ENCODE measurements around the gene HLA-DQA2. TPM values are rescaled to one million over a fixed set of nuclear protein-coding genes. Genes with fewer than 3 reads are reported as not detected.
A peak's percentile ranks its signal among the peaks of the same experiment; 100 is the strongest.

The HLA-DQA2 gene
- total RNA-seq, 2 donors from 2014 or later = 0.45 to 1.6 TPM

GRCh38 chr6:32785781-32786533, 44.8 kb downstream of the HLA-DQA2 start:
- 43% methylated on average over 5 of the region's 5 CpGs for WGBS
- H3K27ac ChIP-seq = no peak overlapping the region
- intact Hi-C loops (cut with DNase I) = no loop called here
- TF ChIP-seq POLR2A (IDR thresholded peaks at IDR 0.05) (no peak), CTCF (IDR thresholded peaks at IDR 0.05) (peak in 3 of 4 experiments; percentile 41 to 55 (median 44))
- peak; percentile 38 for DNase-seq (ENCODE audit: low spot score)
- no peaks in the 10 kb centered on the region for H3K4me1 ChIP-seq (replicated peaks)
- no peaks in the 10 kb centered on the region for H3K27me3 ChIP-seq (replicated peaks; ENCODE audit: insufficient read depth)
- H3K9me3 ChIP-seq = no peaks in the 10 kb centered on the region
- H3K4me3 ChIP-seq = no peak overlapping the region
- H3K36me3 ChIP-seq = no peaks in the 10 kb centered on the region

GRCh38 chr6:32790306-32790705, 49.1 kb downstream of the HLA-DQA2 start:
- DNase-seq (ENCODE audit: low spot score) = no peak
- Histone ChIP-seq H3K36me3 (no peaks in the 10 kb centered on the region), H3K4me1 (replicated peaks) (no peaks in the 10 kb centered on the region), H3K27me3 (replicated peaks; ENCODE audit: insufficient read depth) (peaks cover 3% of the 10 kb centered on the region), H3K4me3 (no peak overlapping the region), H3K9me3 (no peaks in the 10 kb centered on the region), H3K27ac (no peak overlapping the region)
- TF ChIP-seq POLR2A (IDR thresholded peaks at IDR 0.05) (no peak), POLR2AphosphoS5 (IDR thresholded peaks at IDR 0.05) (no peak), CTCF (IDR thresholded peaks at IDR 0.05) (no peak)
- WGBS = 14% methylated on average over 2 of the region's 2 CpGs
- intact Hi-C loops (cut with DNase I) = loop anchor here (5.0 to 10.0 kb wide), 3 partner anchors 96 to 546 kb away; no protein-coding TSS in a partner anchor

GRCh38 chr6:32792901-32793435, 51.8 kb downstream of the HLA-DQA2 start:
- no peak overlapping the region for H3K4me3 ChIP-seq
- H3K27me3 ChIP-seq (replicated peaks; ENCODE audit: insufficient read depth) = peaks cover 3% of the 10 kb centered on the region
- no peaks in the 10 kb centered on the region for H3K4me1 ChIP-seq (replicated peaks)
- 37% methylated on average over 3 of the region's 3 CpGs for WGBS
- no peak overlapping the region for H3K27ac ChIP-seq
- intact Hi-C loops (cut with DNase I) = loop anchor here (5.0 to 10.0 kb wide), 3 partner anchors 98 to 548 kb away; no protein-coding TSS in a partner anchor
- H3K36me3 ChIP-seq = no peaks in the 10 kb centered on the region
- TF ChIP-seq POLR2AphosphoS5 (IDR thresholded peaks at IDR 0.05) (no peak), POLR2A (IDR thresholded peaks at IDR 0.05) (no peak), CTCF (IDR thresholded peaks at IDR 0.05) (no peak)
- no peaks in the 10 kb centered on the region for H3K9me3 ChIP-seq
- no peak for DNase-seq (ENCODE audit: low spot score)

GRCh38 chr6:32794510-32794909, 53.3 kb downstream of the HLA-DQA2 start:
- Histone ChIP-seq H3K27ac (no peak overlapping the region), H3K9me3 (no peaks in the 10 kb centered on the region), H3K36me3 (no peaks in the 10 kb centered on the region), H3K27me3 (replicated peaks; ENCODE audit: insufficient read depth) (peaks cover 3% of the 10 kb centered on the region), H3K4me3 (no peak overlapping the region), H3K4me1 (replicated peaks) (no peaks in the 10 kb centered on the region)
- DNase-seq (ENCODE audit: low spot score) = no peak
- no peak for TF ChIP-seq CTCF (IDR thresholded peaks at IDR 0.05)
- no peak for TF ChIP-seq POLR2A (IDR thresholded peaks at IDR 0.05)
- TF ChIP-seq POLR2AphosphoS5 (IDR thresholded peaks at IDR 0.05) = no peak
- WGBS = 80% methylated on average over 2 of the region's 2 CpGs
- intact Hi-C loops (cut with DNase I) = loop anchor here (5.0 to 10.0 kb wide), 3 partner anchors 100 to 550 kb away; no protein-coding TSS in a partner anchor

Small RNAs within 50 kb of the gene (microRNA-seq; reads per million reads assigned to microRNA genes)
- gene MIR3135B = not detected

Small RNAs within 50 kb of the gene (small RNA-seq; reads per million reads assigned to genes)
- 0 reads per million in 2 donors for gene MIR3135B

Other genes with a start within 250 kb of the HLA-DQA2 start
- not detected for gene HLA-DRB5, start 211.1 kb upstream of the HLA-DQA2 start, total RNA-seq
- gene HLA-DRB1, start 151.5 kb upstream of the HLA-DQA2 start, total RNA-seq = 10 to 100 TPM; 14.7 to 22.1 TPM
- 1 to 10 TPM; 2.4 to 3.7 TPM for gene HLA-DQA1, start 104.0 kb upstream of the HLA-DQA2 start, total RNA-seq
- gene HLA-DQB1, start 74.7 kb upstream of the HLA-DQA2 start, total RNA-seq = 1 to 10 TPM; 1.0 to 3.0 TPM
- gene HLA-DQB2, start 22.1 kb downstream of the HLA-DQA2 start, total RNA-seq = 1 to 10 TPM in 1 of 2 donors, not detected in 1; 1.5 TPM
- gene HLA-DOB, start 75.6 kb downstream of the HLA-DQA2 start, total RNA-seq = under 1 TPM in 1 of 2 donors, not detected in 1; 0.41 TPM
- gene TAP2, start 97.3 kb downstream of the HLA-DQA2 start, total RNA-seq = 10 to 100 TPM in 1 of 2 donors, 1 to 10 TPM in 1; 7.1 to 15.8 TPM
- gene PSMB8, start 102.7 kb downstream of the HLA-DQA2 start, total RNA-seq = 10 to 100 TPM; 30.7 to 47.3 TPM
- 10 to 100 TPM; 30.6 to 47.4 TPM for gene TAP1, start 112.3 kb downstream of the HLA-DQA2 start, total RNA-seq
- gene PSMB9, start 112.8 kb downstream of the HLA-DQA2 start, total RNA-seq = 10 to 100 TPM; 22.4 to 27.7 TPM
- gene HLA-DMB, start 199.6 kb downstream of the HLA-DQA2 start, total RNA-seq = 10 to 100 TPM in 1 of 2 donors, 1 to 10 TPM in 1; 7.3 to 15.2 TPM
- 10 to 100 TPM in 1 of 2 donors, 1 to 10 TPM in 1; 9.6 to 26.1 TPM for gene HLA-DMA, start 211.7 kb downstream of the HLA-DQA2 start, total RNA-seq
- gene BRD2, start 227.2 kb downstream of the HLA-DQA2 start, total RNA-seq = 100 to 1,000 TPM; 153 to 252 TPM

Data from prostate gland (tissue), 2 donors.